Right lobe of liver (tissue), 6 donors: ENCODE data around the gene NPW. TPM values are rescaled to one million over a fixed set of nuclear protein-coding genes. Genes with fewer than 3 reads are reported as not detected.

Experiments used
- ATAC-seq, 4 donors: fragments of 200-7000 bp; cut with Tn5 transposase; one replicate each; pipeline ENCODE4 v1.9.1; 2020; ENCODE audit warnings: mild to moderate bottlenecking in 4 of 4, moderate library complexity in 4 of 4
- DNase-seq, 3 donors: peaks; one replicate each; pipeline ENCODE4 v3.0.0-alpha.2; 2020
- H3K27ac ChIP-seq, 3 donors: fragments of 200-600 bp; one replicate each; pipeline ENCODE4 v1.8.0; 2022
- H3K27me3 ChIP-seq, 2 donors: fragments of 200-600 bp; one replicate each; pipeline ENCODE4 v1.8.0; 2022
- H3K36me3 ChIP-seq, 4 donors: fragments of 200-600 bp; sonication (generic) in 1 of 4; one replicate each; pipeline versions ENCODE4 v1.5.1 to v1.8.0; 2017 to 2022; ENCODE audit warnings: control low read depth in 1 of 4
- H3K4me1 ChIP-seq, 4 donors: fragments of 200-600 bp; sonication (generic) in 1 of 4; one replicate each; pipeline versions ENCODE4 v1.5.1 to v1.8.0; 2017 to 2022; ENCODE audit warnings: control low read depth in 1 of 4
- H3K4me3 ChIP-seq, 3 donors: fragments of 200-600 bp; one replicate each; pipeline ENCODE4 v1.8.0; 2022
- H3K9me3 ChIP-seq, 4 donors: fragments of 200-600 bp; sonication (generic) in 1 of 4; one replicate each; pipeline versions ENCODE4 v1.5.1 to v1.8.0; 2017 to 2022; ENCODE audit warnings: control low read depth in 1 of 4
- CTCF ChIP-seq, 4 donors: fragments of 200-600 bp in 3 of 4; fragments of 450-650 bp in 1 of 4; IDR thresholded peaks; one replicate each; pipeline versions ENCODE4 v1.5.1 to v1.8.0; 2016 to 2022; ENCODE audit warnings: antibody characterized with exemption in 4 of 4, mild to moderate bottlenecking in 2 of 4
- POLR2A ChIP-seq: fragments of 450-650 bp; IDR thresholded peaks from one replicate; pipeline ENCODE4 v1.6.1; 2017; ENCODE audit warnings: antibody characterized with exemption, mild to moderate bottlenecking
- WGBS: methylation state at CpG from one replicate; pipeline ENCODE4 v1.1.6; 2018; ENCODE audit warnings: low coverage, low lambda C conversion rate; ENCODE audit not compliant: insufficient coverage; ENCODE audit errors: missing lambda C conversion rate; 5-methylcytosine and 5-hydroxymethylcytosine counted together
- intact Hi-C, 2 donors: fragments of 100-400 bp; cut with DNase I; formaldehyde crosslinking; loops; one replicate each; pipeline versions ENCODE4 v1.11.2 to v1.14.1; 2022
- total RNA-seq, 6 experiments: library from RNA; depleted of rRNA in 2 of 6; stranded (reverse); fragments of >200 nt in 2 of 6; fragmentation: NEBNext Ultra II Directional in 3 of 6; extraction: Animal tissue kit (Norgen Biotek cat#: 25700) in 3 of 6; gene quantifications; one replicate each; pipeline versions ENCODE4 v1.1.0 to v1.2.4, GENCODE V29; 2016 to 2023
- donor health status: DM: no; HTN: yes; CAD: no.
- donor health status: DM: no; HTN: no; CAD: no.
- donor health status: DM: no; HTN: no; CAD: no.
- donor health status: DM: no; HTN: yes; CAD: no.
- donor health status: DM: no; HTN: yes; CAD: no.

NPW gene
- total RNA-seq, 6 experiments from 2014 or later: 2.7 to 12.3 (median 8.2) TPM

- Histone ChIP-seq H3K4me3 (no peak overlapping the region), H3K27ac (no peak overlapping the region), H3K4me1 (peaks cover 0 to 8% (median 4%) of the 10 kb centered on the region in 4 donors), H3K27me3 (no peaks in the 10 kb centered on the region), H3K9me3 (no peaks in the 10 kb centered on the region), H3K36me3 (peaks cover 0 to 48% (median 10%) of the 10 kb centered on the region in 4 donors)
- no peak for TF ChIP-seq CTCF (IDR thresholded peaks at IDR 0.05)
- TF ChIP-seq POLR2A: no peak
- DNase-seq (no peak), ATAC-seq (no peak)
- no CpG with 5 or more reads among the region's 13 CpGs for WGBS
- intact Hi-C loops: loop anchor here in 1 of 2 donors (5.0 kb wide), 1 partner anchor 44 kb away; the partner anchor contains the start of gene NPW
Measured at GRCh38 chr16:2061526-2061925, 41.9 kb downstream of the NPW start.

GRCh38 chr16:2062801-2063200, 43.2 kb downstream of the NPW start:
- intact Hi-C loops: loop anchor here in 1 of 2 donors (5.0 kb wide), 1 partner anchor 46 kb away; the partner anchor contains the start of gene NPW
- H3K27ac ChIP-seq: no peak overlapping the region
- no peaks in the 10 kb centered on the region for H3K27me3 ChIP-seq
- no peaks in the 10 kb centered on the region for H3K9me3 ChIP-seq
- peaks cover 0 to 48% (median 8%) of the 10 kb centered on the region in 4 donors for H3K36me3 ChIP-seq
- no peak for DNase-seq
- WGBS: no CpG with 5 or more reads among the region's 28 CpGs
- TF ChIP-seq POLR2A (no peak), CTCF (IDR thresholded peaks at IDR 0.05) (no peak)
- ATAC-seq: no peak
- no peak overlapping the region for H3K4me3 ChIP-seq
- H3K4me1 ChIP-seq: peaks cover 0 to 8% (median 4%) of the 10 kb centered on the region in 4 donors

GRCh38 chr16:2063861-2064260, 44.3 kb downstream of the NPW start:
- Histone ChIP-seq H3K36me3 (peaks cover 0 to 53% (median 8%) of the 10 kb centered on the region in 4 donors), H3K27me3 (no peaks in the 10 kb centered on the region), H3K4me1 (peaks cover 0 to 8% (median 4%) of the 10 kb centered on the region in 4 donors), H3K27ac (peak overlapping the region in 1 of 3 donors; percentile 36), H3K4me3 (no peak overlapping the region), H3K9me3 (no peaks in the 10 kb centered on the region)
- intact Hi-C loops: loop anchor here in 1 of 2 donors (5.0 kb wide), 1 partner anchor 47 kb away; the partner anchor contains the start of gene NPW
- peak in 1 of 3 donors; percentile 51 for DNase-seq
- TF ChIP-seq POLR2A (no peak), CTCF (IDR thresholded peaks at IDR 0.05) (no peak)
- WGBS: 94% methylated on average over 3 of the region's 25 CpGs
- ATAC-seq: peak in 1 of 4 donors; percentile 6

- TF ChIP-seq POLR2A (no peak), CTCF (IDR thresholded peaks at IDR 0.05) (no peak)
- Histone ChIP-seq H3K27me3 (no peaks in the 10 kb centered on the region), H3K9me3 (no peaks in the 10 kb centered on the region), H3K4me1 (peaks cover 0 to 8% (median 4%) of the 10 kb centered on the region in 4 donors), H3K27ac (peak overlapping the region in 1 of 3 donors; percentile 36), H3K36me3 (peaks cover 0 to 57% (median 8%) of the 10 kb centered on the region in 4 donors), H3K4me3 (no peak overlapping the region)
- intact Hi-C loops: loop anchor here in 1 of 2 donors (5.0 kb wide), 1 partner anchor 47 kb away; the partner anchor contains the start of gene NPW
- DNase-seq (peak in 2 of 3 donors; percentile 55 to 82), ATAC-seq (peak; percentile 39 to 92 (median 64))
- 34% methylated on average over 4 of the region's 16 CpGs for WGBS
Measured at GRCh38 chr16:2064368-2064945, 44.9 kb downstream of the NPW start.
